ENCODE results near the gene CDK17.

Gene CDK17

DNA sequence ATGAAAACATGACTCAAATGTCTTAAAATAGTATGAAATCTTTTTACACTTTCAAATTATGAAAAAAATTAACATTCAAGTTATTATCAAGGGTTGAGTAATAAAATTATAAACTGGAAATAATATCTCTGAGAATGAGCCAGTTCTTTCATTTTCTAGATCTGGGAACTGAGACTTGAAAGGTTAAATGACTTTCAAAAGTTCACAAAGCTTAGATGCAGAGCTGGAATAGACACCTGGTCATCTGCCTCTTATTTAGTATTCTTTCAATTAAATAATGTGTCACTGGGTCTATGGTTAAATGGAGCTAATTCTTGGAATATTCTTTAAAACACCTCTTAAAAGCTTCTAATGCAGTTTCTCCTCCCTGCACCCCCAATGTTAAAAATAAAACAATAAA lies 86.6 kb downstream of the CDK17 start:
- no peak for DNase-seq

DNA sequence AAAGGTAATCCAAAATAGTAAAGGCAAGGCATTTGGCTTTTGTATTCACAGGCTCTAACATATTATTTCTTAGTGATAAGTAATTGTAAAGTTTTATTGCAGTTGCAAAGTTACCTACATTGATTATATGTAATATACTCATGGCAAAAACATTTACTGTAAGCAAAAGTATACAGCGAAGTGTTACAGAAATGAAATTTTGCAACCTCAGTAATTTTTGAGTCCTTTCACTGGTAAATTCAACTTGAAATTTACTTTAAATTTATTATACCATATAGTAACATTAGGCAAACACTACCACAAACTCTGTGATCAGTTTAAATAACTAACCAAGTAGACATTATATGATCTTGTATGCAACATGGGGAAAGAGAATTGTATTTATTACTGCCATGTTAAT lies 89.0 kb downstream of the CDK17 start:
- DNase-seq: no peak

DNA sequence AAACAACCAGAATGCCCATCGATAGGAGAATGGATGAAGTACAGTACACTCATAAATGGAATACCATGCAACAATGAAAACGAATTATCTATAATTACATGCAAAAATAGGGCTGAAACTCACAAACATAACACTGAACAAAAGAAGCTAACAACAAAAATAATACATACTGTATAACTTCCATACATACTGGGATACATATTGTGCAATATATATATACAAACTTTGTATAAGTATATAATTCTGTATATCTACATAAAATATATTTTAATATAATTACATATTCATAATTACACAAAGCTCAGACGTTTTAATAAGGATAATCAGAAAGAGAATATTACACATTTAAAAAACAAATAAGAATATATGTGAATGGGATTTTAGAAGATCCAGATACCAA lies 90.2 kb downstream of the CDK17 start:
- DNase-seq: no peak

DNA sequence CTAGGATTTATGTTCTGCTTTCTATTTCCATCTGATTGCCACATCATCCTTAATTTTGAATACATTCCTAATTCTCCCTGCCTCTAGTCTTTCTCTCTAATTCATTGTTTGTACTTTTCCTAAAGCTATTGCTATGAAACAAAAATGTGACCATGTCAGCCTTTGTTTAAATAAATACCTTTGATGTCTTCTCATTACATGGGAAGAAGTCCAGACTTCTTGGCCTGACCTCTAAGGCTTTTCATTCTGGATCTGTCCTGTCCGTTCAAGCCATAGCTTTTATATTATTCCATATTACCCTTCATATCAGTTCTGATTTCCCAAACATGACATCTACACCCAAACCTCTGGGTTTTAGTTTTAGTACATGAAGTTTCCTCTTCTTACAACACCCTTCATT lies 91.4 kb downstream of the CDK17 start:
- no peak for DNase-seq

DNA sequence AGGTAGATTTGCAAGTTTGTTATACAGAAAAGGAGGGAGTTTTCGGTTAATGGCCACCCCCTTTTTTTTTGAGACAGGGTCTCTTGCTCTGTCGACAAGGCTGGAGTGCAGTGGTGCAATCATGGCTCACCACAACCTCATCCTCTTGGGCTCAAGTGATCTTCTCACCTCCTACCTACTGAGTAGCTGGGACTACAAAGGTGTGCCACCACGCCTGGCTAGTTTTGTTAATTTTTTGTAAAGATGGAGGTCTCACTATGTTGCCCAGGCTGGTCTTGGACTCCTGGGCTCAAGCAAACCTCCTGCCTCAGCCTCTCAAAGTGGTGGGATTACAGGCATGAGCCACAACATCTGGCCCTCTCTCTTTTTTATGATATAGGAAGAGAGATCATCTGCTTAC lies 94.6 kb downstream of the CDK17 start:
- DNase-seq: no peak

DNA sequence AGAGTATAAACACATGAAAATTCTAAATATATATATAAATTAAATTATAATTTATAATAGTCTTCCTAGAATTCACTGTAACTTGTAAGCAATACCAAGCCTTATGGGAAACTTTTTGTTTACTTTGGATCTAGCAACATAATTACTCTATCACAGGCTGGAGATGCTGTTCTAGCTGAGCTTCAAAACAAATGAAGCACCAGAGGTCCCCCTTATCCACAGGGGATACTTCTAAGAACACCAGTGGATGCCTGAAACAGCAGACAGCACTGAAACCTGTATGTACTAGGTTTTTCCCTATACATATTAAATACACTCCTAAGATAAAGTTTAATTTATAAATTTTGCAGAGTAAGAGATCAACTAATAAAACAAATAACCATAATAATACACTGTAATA lies 96.6 kb downstream of the CDK17 start:
- DNase-seq: no peak

DNA sequence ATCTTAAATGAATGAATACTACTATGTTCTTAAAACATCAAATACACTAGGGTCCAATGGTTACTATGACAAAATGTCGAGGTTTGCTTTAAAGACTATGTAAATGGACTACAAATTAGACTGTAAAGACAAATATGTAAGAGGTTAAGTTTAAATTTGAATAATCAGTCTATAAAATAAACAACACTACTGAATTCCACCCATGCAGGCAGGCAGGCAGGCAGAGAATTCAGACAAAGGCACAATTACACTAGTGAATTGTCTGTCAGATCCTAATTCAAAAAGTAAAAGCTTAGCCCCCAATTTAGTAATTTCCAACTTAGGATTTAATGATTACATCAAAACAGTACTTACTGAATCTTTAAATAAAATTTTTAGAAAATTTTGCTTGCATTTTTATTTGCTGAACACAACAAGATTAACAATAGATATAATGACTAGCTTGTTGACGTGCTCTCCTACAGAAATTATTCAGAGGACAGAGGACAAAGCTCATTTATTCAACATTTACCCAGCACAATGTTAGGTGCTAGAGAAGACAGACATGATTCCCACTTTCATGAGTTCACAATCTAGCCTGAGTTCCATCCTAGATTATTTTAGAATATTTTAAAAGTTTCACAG lies 97.4 kb downstream of the CDK17 start:
- no peak for DNase-seq

DNA sequence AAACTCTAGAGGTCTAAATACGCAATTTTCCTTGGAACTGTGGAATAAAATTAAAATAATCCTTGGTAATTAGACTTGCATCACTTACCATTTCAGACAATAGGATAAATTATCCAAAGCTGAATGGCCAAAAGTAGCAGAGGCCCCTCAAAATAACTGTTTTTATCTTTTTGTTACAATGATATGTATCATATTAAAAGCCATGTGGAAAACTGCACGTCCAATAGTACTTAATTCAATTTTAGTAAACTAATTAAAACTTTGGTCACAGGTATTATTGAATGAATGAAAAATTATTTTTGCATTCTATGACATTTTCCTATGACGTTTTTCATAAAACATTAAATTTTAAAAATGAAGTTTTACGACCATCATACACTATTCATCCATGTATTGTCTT lies 98.5 kb downstream of the CDK17 start:
- DNase-seq: no peak

DNA sequence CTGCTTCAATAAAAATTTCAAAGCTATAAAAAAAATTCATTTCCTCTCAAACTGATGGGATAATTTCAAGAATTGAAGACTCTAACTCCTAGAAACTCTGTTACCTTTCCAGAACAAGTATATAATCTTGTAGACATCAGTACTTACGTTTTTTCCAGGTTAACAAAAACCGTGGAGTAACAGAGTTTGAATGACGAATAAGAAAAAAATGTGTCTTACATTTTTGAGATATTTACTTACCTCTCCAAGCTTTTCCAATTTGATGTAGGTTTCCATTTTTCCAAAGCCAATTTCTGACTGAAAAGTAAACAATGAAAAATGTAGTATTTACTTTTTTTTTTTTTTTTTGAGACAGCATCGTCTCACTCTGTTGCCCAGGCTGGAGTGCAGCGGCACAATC lies 100.2 kb downstream of the CDK17 start:
- DNase-seq: no peak

DNA sequence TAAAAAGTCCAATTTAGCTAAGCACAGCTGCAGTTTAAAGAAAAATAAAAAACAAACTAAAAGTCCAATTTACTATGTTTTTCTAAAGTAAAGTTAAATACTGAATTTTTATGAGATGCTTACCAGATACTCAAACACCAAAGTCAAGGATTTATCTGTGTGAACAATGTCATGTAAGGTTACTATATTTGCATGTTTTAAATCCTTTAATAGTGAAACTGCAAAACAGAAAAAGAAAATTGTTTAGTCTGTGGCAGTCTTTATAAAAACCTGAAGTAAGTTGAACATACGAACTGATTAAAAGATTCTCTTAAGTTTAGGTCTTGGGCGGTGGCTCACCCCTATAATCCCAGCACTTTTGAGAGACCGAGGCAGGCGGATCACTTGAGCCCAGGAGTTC lies 102.7 kb downstream of the CDK17 start:
- DNase-seq: no peak

DNA sequence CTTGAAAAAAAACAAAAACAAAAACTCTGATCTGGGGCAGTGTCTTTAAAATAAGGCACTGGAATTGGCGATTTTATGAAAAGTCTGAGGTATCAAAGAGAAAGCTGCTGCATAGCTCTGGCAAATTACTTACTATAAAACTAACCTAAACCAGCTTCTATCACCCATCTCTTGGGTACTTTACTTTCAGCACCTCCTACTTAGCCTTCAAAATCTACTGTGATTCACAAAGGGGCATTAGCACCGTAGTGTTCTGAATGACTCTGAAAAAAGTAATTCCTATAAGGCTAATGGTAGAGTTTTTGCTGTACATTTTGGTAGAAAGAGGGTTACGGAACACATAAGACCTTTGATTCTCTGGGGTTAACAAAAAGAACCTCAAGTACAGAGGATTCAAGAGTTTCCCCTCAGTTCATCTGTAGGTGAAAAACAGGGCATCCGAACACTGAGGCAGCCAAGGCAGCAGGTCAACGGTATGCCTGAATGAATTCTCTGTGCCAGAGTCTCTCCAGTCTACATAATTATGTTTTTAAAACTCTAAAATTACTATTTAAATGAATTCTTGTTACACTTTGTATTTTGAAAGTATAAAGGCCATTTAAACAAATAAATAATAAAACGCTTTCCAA lies 104.6 kb downstream of the CDK17 start:
- DNase-seq: no peak

DNA sequence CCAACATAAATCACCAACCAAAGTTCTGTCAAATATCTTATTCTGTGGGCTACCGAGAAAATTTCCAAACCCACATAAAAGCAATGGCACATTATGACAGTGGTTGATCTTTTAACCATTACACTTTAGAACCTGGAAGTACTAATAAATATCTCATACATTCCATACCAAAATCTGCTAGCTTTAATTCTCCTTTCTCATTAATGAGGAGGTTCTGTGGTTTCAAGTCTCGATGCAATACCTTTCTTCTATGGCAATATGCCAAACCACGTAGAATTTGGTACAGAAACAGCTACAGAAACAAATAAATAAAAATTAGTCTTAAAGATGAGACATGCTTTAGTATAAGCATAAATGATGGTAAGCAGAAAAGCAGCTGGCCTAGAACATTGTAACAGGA lies 105.4 kb downstream of the CDK17 start:
- DNase-seq: no peak

DNA sequence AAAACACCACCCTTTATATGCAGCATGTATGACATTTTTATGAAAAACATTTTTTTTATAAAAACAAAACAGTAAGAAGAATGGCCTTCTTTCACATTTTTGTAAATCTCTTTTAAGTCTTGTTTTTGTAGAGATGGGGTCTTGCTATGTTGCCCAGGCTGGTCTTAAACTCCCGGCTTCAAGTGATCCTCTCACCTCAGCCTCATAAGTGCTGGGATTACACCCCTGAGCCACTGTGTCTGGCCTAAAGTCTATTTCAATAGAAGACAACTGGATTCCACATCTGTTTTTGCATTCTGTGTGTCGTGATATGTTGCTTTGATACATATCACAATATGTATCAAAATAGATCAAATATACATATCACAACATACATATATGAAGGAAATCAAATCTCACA lies 107.1 kb downstream of the CDK17 start:
- DNase-seq: no peak

DNA sequence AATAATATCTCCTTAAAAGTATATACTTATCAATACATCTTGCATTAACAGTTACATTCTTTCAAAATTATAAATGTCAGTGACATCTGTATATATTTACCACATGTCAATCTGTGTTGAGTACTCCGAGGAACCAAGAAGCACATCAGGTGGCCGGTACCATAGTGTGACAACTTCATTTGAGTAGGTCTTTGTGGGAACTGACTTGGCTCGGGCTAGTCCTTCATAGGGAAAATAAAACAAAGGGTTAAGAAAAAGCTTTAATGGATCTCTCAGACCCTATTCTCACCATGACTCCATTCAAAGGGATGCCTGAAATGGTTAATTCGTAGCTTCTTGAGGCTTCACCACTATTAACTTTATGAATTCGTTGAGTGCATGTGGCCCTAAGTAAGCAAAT lies 111.2 kb downstream of the CDK17 start:
- DNase-seq: no peak

DNA sequence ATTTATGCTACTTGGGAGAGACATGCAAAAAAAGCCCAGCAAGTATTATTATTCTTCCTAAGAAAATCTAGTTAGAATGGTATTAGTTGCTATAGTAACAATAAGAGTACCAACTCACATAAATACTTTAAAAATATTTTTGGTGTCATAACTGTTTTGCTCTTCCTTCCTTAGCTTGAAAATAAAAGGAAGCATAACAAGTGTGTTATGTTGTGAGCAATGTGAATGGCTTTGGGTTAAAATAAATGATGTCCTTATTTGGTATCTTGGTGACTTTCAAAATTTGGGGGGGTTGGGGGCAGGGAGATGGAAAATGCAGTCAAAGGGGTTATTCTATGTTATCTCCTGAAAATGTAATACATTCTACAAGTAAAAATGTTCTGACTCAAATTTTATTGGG lies 115.1 kb downstream of the CDK17 start:
- no peak for DNase-seq

DNA sequence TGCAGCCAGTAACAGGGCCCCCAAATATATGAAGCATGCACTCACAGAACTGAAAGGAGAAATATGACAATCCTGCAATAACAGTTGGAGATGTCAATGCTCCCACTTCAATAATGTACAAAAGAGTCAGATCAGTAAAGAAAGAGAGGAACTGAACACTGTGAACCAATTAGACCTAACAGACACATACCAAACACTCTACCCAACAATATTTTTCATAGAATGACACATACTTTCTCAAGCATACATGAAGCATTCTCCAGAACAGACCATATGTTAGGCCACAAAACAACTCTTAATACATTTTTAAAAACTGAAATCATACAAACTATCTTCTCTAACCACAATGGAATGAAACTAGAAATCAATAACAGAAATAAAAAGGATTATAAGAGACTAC lies 125.9 kb downstream of the CDK17 start:
- no peak for DNase-seq

DNA sequence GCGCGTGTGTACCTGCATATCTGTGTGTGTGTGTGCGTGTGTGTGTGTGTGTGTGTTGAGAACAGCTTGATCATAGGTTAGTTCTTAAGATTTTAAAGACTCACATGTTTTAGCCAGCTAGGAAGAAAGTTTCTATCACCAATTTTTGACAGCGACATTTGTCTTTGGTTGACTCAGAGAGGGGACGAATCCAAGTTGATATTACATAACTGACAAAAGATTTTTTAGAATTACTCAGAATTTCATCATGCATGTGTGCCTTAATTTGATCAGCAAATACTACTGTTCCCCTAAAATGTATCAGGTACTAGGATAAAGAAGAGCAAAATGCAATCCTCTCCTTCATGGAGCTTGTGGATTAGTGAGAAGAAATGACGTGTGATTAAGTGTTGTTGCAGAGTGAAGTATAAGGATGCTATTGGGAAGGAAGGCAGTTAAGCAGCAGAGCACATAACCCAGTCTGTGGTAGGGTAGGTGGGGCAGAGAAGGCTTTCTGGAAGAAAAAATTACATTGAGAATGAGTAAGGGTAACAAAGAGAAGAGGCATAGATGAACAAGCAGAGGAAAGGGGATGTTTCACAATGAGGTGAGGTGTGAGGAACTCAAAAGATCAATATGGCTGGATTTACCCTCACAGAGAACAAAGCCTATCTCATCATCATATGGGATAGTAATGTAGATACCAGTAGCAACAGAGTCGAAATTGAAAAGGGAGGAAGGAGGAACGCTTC lies 128.6 kb downstream of the CDK17 start:
- DNase-seq: no peak

DNA sequence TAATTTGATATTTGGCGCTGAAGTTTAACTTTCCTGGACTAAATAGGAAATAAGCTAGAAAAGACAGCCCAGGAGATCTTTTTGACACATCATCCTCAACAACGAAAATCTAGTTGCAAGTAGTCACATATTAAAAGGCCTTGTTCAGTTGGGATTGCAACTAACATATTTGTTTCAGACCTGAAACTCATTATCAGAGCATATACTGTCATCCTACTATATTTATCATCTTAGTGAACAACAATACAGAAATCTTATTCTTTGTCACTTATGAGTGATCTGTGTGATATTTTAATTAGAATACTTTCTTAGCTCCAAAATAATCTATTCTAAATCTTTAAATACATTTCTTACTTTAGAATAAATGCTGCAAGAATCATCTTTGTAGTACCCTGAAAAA lies 134.0 kb downstream of the CDK17 start:
- no peak for DNase-seq

DNA sequence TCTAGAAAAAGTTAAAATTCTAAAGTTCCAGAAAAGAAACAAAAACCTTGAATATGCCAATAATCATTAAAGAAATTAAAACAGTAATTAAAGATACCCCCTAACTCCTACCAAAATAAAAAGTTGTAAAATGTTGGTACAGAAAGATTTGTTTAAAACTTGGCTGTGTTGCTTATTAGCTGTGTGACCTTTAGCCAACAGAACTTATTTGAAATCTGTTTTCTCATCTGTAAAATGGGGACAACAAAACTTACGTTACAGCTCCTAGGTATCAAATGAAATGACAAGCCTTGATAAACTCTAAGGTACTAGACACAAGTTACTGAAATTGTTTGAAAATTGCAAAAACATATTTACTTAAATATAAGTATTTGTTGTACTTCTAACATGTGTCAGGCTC lies 134.4 kb downstream of the CDK17 start:
- DNase-seq: no peak

DNA sequence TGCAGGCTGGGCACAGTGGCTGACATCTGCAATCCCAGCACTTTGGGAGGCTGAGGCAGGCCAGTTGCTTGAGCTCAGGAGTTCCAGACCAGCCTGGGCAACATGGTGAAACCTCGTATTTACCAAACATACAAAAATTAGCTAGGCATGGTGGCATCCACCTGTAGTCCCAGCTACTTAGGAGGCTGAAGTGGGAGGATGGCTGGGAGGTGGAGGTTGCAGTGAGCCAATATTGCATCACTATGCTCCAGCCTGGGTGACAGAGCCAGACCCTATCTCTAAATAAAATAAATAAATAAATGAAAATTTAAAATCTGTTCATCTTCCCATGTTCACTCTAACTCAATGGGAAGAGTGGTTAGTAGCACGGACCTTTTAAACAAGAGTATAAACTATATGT lies 134.8 kb downstream of the CDK17 start:
- no peak for DNase-seq

DNA sequence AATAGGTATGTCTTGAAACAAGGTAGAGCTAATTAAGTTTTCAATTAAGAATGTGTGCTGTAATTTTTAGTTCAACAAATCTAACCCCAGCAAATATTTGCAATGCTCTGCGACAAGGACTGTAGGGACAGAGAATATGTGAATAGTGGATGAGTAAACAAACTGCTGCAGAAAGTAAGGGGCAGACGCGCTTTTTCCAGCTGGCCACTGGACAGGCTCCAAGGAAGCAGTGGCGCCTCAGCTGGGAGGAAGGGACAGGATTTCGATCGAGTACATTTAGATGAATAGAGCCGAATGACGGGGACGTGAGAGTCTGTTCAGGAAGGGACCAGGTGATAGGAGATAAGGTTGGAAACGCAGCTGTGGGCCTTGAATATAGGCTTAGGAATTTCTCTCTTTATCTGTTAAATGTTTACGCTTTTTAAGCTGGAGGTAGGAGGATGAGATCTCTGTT lies 136.8 kb downstream of the CDK17 start:
- peak; percentile 84 for DNase-seq

DNA sequence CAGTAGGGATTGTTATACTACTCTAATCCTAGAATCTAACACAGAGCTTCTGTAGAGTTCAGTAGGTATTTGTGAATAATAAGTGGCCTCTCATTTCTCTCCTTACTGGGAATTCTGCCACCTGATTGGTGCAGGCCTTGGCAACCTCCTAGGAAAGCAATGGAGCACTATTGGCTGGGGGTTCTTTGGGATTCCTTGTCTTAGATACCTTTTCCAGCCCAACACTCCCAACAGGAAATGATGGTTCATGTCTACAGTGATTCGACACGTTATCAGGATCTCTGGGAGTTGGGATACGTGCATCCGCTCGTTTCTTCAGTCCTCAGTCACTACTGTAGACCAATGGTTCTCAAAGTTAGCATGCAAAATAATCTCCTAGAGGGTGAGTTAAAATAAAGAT lies 138.7 kb downstream of the CDK17 start:
- no peak for DNase-seq

DNA sequence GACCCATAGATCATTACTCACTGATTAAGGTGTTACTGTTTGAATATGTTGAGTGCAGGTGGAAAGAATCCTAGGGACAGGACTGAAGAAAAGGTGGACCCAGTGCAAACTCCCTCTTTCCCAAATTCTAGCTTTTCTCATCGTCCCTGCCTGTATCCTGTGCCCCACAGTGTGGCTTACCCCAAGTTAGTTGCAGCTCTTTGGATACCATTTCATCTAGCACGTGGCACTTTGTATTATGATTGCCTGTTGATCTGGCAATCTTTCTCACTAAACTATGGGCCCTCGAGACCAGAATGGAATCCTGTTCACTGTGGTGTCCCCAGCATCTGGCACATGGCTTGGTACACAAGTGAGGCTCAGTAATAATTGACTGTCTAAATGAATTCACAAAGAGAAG lies 139.6 kb downstream of the CDK17 start:
- DNase-seq: no peak

DNA sequence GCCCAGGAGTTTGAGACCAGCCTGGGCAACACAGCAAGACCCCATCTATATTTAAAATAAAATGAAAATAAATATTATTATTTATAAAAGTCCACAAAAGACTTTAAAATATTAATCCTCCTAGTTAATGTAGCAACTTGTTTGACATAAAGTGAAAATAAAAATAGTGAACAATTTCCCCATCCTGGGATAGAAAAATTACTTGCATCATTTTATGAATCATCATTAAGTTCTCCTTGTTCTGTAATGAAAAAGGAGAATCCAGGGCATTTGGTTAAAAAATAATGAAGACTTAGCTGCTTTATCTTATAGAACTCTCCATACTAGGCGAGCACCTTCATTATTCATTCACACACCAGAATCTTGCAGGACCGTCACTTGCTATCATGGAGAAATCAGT lies 140.0 kb downstream of the CDK17 start:
- no peak for DNase-seq

All from NCI-H146 (cell line).